HepG2 (cell line): Measurements from ENCODE around the gene PEX7. TPM values are rescaled to one million over a fixed set of nuclear protein-coding genes. Genes with fewer than 3 reads are reported as not detected.

Experiments
- ATAC-seq: fragments of 200-7000 bp; cut with Tn5 transposase; 3 replicates; pipeline ENCODE4 v1.9.1; 2020; ENCODE audit warnings: mild to moderate bottlenecking, moderate library complexity
- BruUV-seq: library from RNA; stranded (reverse); fragments of 400-500 nt; replicated peaks from 2 replicates; lab custom pipeline; 2021; lab: Mats Ljungman, UMichigan
- CTCF ChIA-PET: fragments of 300-600 bp; formaldehyde crosslinking; extraction: SDS; loops from one replicate; lab custom pipeline; 2021; ENCODE audit warnings: low total read pairs, inconsistent platforms, low intra/inter-chr PET ratio; lab: Yijun Ruan, JAX
- POLR2A ChIA-PET: fragments of 350-600 bp; sonication (Branson Sonifier 250); formaldehyde crosslinking; loops from one replicate; lab custom pipeline; 2020; ENCODE audit warnings: antibody characterized with exemption, inconsistent platforms; lab: Yijun Ruan, JAX
- DNase-seq: peaks from one replicate; pipeline ENCODE4 v3.0.0-alpha.2; 2015; ENCODE audit warnings: low spot score
- FAIRE-seq: peaks from 3 replicates; lab custom pipeline; 2011; peaks lifted over from hg19 to GRCh38; lab: Jason Lieb, UNC
- H2AFZ ChIP-seq: one replicate; pipeline ENCODE4 v1.6.1; 2011; ENCODE audit warnings: low read length, inconsistent platforms
- H3K27ac ChIP-seq: fragments of 300-600 bp; 3 replicates; pipeline ENCODE4 v1.8.0; 2011; ENCODE audit warnings: mixed run types, mild to moderate bottlenecking, mixed read lengths, low read length, inconsistent platforms; ENCODE audit not compliant: insufficient read depth; ENCODE audit errors: extremely low read length
- H3K27me3 ChIP-seq, 2 experiments: fragments of 200-600 bp in 1 of 2; 2 replicates in 1 of 2; 3 replicates in 1 of 2; pipeline versions ENCODE4 v1.6.0 to v1.8.0; 2011; ENCODE audit warnings: low read length in 2 of 2, mild to moderate bottlenecking in 2 of 2, moderate library complexity in 2 of 2, inconsistent platforms in 1 of 2; ENCODE audit not compliant: insufficient read depth in 2 of 2, control insufficient read depth in 1 of 2
- H3K36me3 ChIP-seq, 2 experiments: fragments of 200-600 bp in 1 of 2; replicated peaks in 1 of 2; 2 replicates in 1 of 2; 3 replicates in 1 of 2; pipeline versions ENCODE4 v1.5.1 to v1.8.0; 2011; ENCODE audit warnings: low read length in 2 of 2, inconsistent platforms in 1 of 2; ENCODE audit not compliant: insufficient read depth in 2 of 2, control insufficient read depth in 1 of 2
- H3K4me1 ChIP-seq: 2 replicates; pipeline ENCODE4 v1.5.1; 2012; ENCODE audit warnings: low read length, inconsistent platforms; ENCODE audit not compliant: insufficient read depth
- H3K4me2 ChIP-seq: 2 replicates; pipeline ENCODE4 v1.6.0; 2011; ENCODE audit warnings: low read depth, low read length, inconsistent platforms
- H3K4me3 ChIP-seq, 3 experiments: fragments of 200-600 bp in 1 of 3; sonication (generic), shearing (Covaris generic) in 1 of 3; replicated peaks in 1 of 3; 2 replicates each; pipeline ENCODE4 v1.5.1; 2011 to 2016; ENCODE audit warnings: low read length in 3 of 3, inconsistent platforms in 2 of 3, low read depth in 2 of 3, mild to moderate bottlenecking in 2 of 3, control low read depth in 1 of 3, mixed read lengths in 1 of 3; ENCODE audit not compliant: insufficient read depth in 1 of 3
- H3K79me2 ChIP-seq: one replicate; pipeline ENCODE4 v1.6.1; 2011; ENCODE audit warnings: low read length, inconsistent platforms; ENCODE audit not compliant: insufficient read depth
- H3K9ac ChIP-seq: 2 replicates; pipeline ENCODE4 v1.6.0; 2011; ENCODE audit warnings: mild to moderate bottlenecking, low read depth, low read length, inconsistent platforms; ENCODE audit not compliant: insufficient read depth
- H3K9me3 ChIP-seq: 2 replicates; pipeline ENCODE4 v1.5.1; 2012; ENCODE audit warnings: mild to moderate bottlenecking, low read length
- H4K20me1 ChIP-seq: 2 replicates; pipeline ENCODE4 v1.6.0; 2011; ENCODE audit warnings: inconsistent platforms, mild to moderate bottlenecking, low read length, moderate library complexity; ENCODE audit not compliant: insufficient read depth
- ADNP ChIP-seq: sonication (generic); formaldehyde crosslinking; IDR thresholded peaks from 2 replicates; pipeline ENCODE4 v1.4.0; 2020; ENCODE audit warnings: missing genetic modification reagents
- ATF7-NPFF ChIP-seq: sonication (generic); formaldehyde crosslinking; IDR thresholded peaks from 2 replicates; pipeline ENCODE4 v1.8.1; 2023; ENCODE audit warnings: mild to moderate bottlenecking, low read depth, missing genetic modification reagents, moderate library complexity
- BORCS8-MEF2B ChIP-seq: sonication (generic); formaldehyde crosslinking; IDR thresholded peaks from 2 replicates; pipeline ENCODE4 v1.8.0; 2022; ENCODE audit warnings: mild to moderate bottlenecking, missing genetic modification reagents
- BRF2 ChIP-seq: sonication (generic); formaldehyde crosslinking; IDR thresholded peaks from 2 replicates; pipeline ENCODE4 v1.8.1; 2022; ENCODE audit warnings: mild to moderate bottlenecking, missing genetic modification reagents
- LCORL ChIP-seq, 2 experiments: fragments of 450-650 bp in 1 of 2; sonication (generic) in 1 of 2; formaldehyde crosslinking in 1 of 2; IDR thresholded peaks; 2 replicates each; pipeline versions ENCODE4 v1.5.0 to v1.6.1; 2017 to 2020; ENCODE audit warnings: antibody characterized with exemption in 1 of 2, missing genetic modification reagents in 1 of 2
- SALL1 ChIP-seq: sonication (generic); formaldehyde crosslinking; IDR thresholded peaks from 2 replicates; pipeline ENCODE4 v1.8.0; 2022; ENCODE audit warnings: mild to moderate bottlenecking, missing genetic modification reagents
- ZNF382 ChIP-seq: sonication (generic); formaldehyde crosslinking; IDR thresholded peaks from 2 replicates; pipeline ENCODE4 v1.5.0; 2020; ENCODE audit warnings: missing genetic modification reagents, mild to moderate bottlenecking, borderline replicate concordance
- ZNF512 ChIP-seq: sonication (generic); formaldehyde crosslinking; IDR thresholded peaks from 2 replicates; pipeline ENCODE4 v1.4.0; 2020; ENCODE audit warnings: mild to moderate bottlenecking, missing genetic modification reagents
- ZSCAN31 ChIP-seq: sonication (generic); formaldehyde crosslinking; IDR thresholded peaks from 2 replicates; pipeline ENCODE4 v1.5.0; 2020; ENCODE audit warnings: low read depth, mild to moderate bottlenecking, missing genetic modification reagents
- WGBS: methylation state at CpG from one replicate; pipeline ENCODE4 v1.1.6; 2017; ENCODE audit warnings: low lambda C conversion rate; 5-methylcytosine and 5-hydroxymethylcytosine counted together
- in situ Hi-C: cut with HindIII; loops from 2 replicates; pipeline ENCODE4 v1.10.0; 2017; ENCODE audit warnings: low pct_unique_long_range_greater_than_20kb; ENCODE audit not compliant: extremely low pct_ligation_motif_present
- intact Hi-C: fragments of 100-400 bp; cut with micrococcal nuclease; formaldehyde crosslinking; loops from one replicate; pipeline ENCODE4 v1.10.0; 2022; ENCODE audit not compliant: unreplicated experiment
- polyA plus RNA-seq, 8 experiments: library from polyadenylated mRNA; depleted of rRNA in 3 of 8; stranded (reverse) in 7 of 8; unstranded in 1 of 8; fragments of >200 nt; fragmentation: Illumina TruSeq in 4 of 8; extraction: Trizol in 4 of 8; gene quantifications; 2 replicates each; pipeline versions ENCODE4 v1.2.1 to v1.2.3, GENCODE V29; 2011 to 2016; ENCODE audit warnings: low read depth in 4 of 8, missing spikeins in 1 of 8, mixed read lengths in 1 of 8; ENCODE audit not compliant: insufficient read depth in 1 of 8
- total RNA-seq, 5 experiments: library from RNA; depleted of rRNA; stranded (reverse); fragments of >200 nt; fragmentation: Illumina TruSeq; extraction: Trizol; gene quantifications; 2 replicates each; pipeline ENCODE4 v1.2.3, GENCODE V29; 2016; ENCODE audit warnings: low read depth in 1 of 5
- TF ChIP-seq, protein P1 (sequence below): sonication (generic); formaldehyde crosslinking; IDR thresholded peaks from 2 replicates; pipeline ENCODE4 v1.8.0; 2022; ENCODE audit warnings: mild to moderate bottlenecking, missing genetic modification reagents; ENCODE audit not compliant: insufficient replicate concordance

The PEX7 gene
- total and polyA plus RNA-seq, 2 of the 13 experiments (the other 11 are each of a cell fraction or from before 2014, with no cell fraction given) = 0.04 to 0.53 TPM

GRCh38 chr6:136792095-136792409 lies 30.3 kb upstream of the PEX7 start:
- no peaks in the 10 kb centered on the region for H3K36me3 ChIP-seq
- TF ChIP-seq BRF2 (no peak), ATF7-NPFF (CRISPR knock-in tag) (peak; percentile 5; the same call in 1 of the 2 replicates)
- peak overlapping the region; percentile 39 to 67 (median 41); a peak in 4 of 6 replicates for H3K4me3 ChIP-seq
- ChIA-PET POLR2A (interaction anchor here (1.1 kb wide), 1 partner anchor 502 kb away, joined by 3 read pairs; no protein-coding TSS in a partner anchor), CTCF (no interaction called here)
- peaks cover 1 to 56% of the 10 kb centered on the region in 2 experiments; a peak in 4 of 5 replicates for H3K27me3 ChIP-seq
- H3K4me1 ChIP-seq = peaks cover 18% of the 10 kb centered on the region
- intact Hi-C loops (loop anchor here (1.0 to 10.0 kb wide), 2 partner anchors 148 to 207 kb away; no protein-coding TSS in a partner anchor), in situ Hi-C loops (loop anchor here (5.0 kb wide), 1 partner anchor 150 kb away; no protein-coding TSS in a partner anchor)
- H2AFZ ChIP-seq = no peak overlapping the region
- H3K27ac ChIP-seq = no peak overlapping the region
- H3K9ac ChIP-seq = no peak overlapping the region
- FAIRE-seq (no peak), DNase-seq (no peak), ATAC-seq (peak; percentile 60)
- no peaks in the 10 kb centered on the region for H4K20me1 ChIP-seq
- H3K9me3 ChIP-seq = no peaks in the 10 kb centered on the region
- WGBS = no CpG with 5 or more reads among the region's 46 CpGs
- H3K4me2 ChIP-seq = peak overlapping the region; percentile 81
- BruUV-seq = no TSS peak
- H3K79me2 ChIP-seq = no peaks in the 10 kb centered on the region

- no TSS peak for BruUV-seq
- CTCF ChIA-PET = interaction anchor here (0.7 kb wide), 1 partner anchor 148 kb away, joined by 3 read pairs; no protein-coding TSS in a partner anchor
- Histone ChIP-seq H3K4me2 (peak within 1 kb of the TSS; percentile 81), H2AFZ (no peak within 1 kb of the TSS), H3K9me3 (no peaks in the 10 kb centered on the region), H3K79me2 (no peaks in the 10 kb centered on the region), H3K27ac (no peak within 1 kb of the TSS), H3K36me3 (no peaks in the 10 kb centered on the region), H3K9ac (no peak within 1 kb of the TSS), H3K27me3 (peaks cover 1 to 55% of the 10 kb centered on the region in 2 experiments; a peak in 4 of 5 replicates), H3K4me1 (peaks cover 18% of the 10 kb centered on the region), H4K20me1 (no peaks in the 10 kb centered on the region), H3K4me3 (peak within 1 kb of the TSS; percentile 39 to 67 (median 41))
- 0% methylated on average over 46 of the region's 89 CpGs for WGBS
- FAIRE-seq (no peak), ATAC-seq (peak; percentile 92), DNase-seq (peak; percentile 33)
- POLR2A ChIA-PET = interaction anchor here (1.1 kb wide), 1 partner anchor 502 kb away, joined by 3 read pairs; no protein-coding TSS in a partner anchor
- intact Hi-C loops = loop anchor here (1.0 to 10.0 kb wide), 2 partner anchors 148 to 208 kb away; no protein-coding TSS in a partner anchor
- in situ Hi-C loops = loop anchor here (5.0 kb wide), 1 partner anchor 150 kb away; no protein-coding TSS in a partner anchor
- TF ChIP-seq ADNP (CRISPR knock-in tag) (peak; percentile 23; the same call in 1 of the 2 replicates), LCORL (IDR thresholded peaks at IDR 0.05) (no peak), LCORL (CRISPR knock-in tag; IDR thresholded peaks at IDR 0.05) (no peak; the same call in 1 of the 2 replicates), SALL1 (peak; percentile 36; the same call in 1 of the 2 replicates), ZNF382 (CRISPR knock-in tag) (no peak), ZSCAN31 (CRISPR knock-in tag) (0 out of 2 replicates have a peak, but pooled peaks have one; percentile 13), BORCS8-MEF2B (CRISPR knock-in tag) (peak; percentile 66; the same call in 1 of the 2 replicates), ZNF512 (CRISPR knock-in tag) (peak; percentile 73; the same call in 1 of the 2 replicates)
- TF ChIP-seq, protein P1, sequence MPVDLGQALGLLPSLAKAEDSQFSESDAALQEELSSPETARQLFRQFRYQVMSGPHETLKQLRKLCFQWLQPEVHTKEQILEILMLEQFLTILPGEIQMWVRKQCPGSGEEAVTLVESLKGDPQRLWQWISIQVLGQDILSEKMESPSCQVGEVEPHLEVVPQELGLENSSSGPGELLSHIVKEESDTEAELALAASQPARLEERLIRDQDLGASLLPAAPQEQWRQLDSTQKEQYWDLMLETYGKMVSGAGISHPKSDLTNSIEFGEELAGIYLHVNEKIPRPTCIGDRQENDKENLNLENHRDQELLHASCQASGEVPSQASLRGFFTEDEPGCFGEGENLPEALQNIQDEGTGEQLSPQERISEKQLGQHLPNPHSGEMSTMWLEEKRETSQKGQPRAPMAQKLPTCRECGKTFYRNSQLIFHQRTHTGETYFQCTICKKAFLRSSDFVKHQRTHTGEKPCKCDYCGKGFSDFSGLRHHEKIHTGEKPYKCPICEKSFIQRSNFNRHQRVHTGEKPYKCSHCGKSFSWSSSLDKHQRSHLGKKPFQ = no peak
These were observed 29.8 kb upstream of the PEX7 start, which contains the start of gene MAP3K5 for GRCh38 chr6:136792410-136793262. MAP3K5 (minus strand) TSS chr6:136792477; CDS start chr6:136792157, 320 bp downstream.
